Mammary epithelial cell (primary cell): Measurements from ENCODE around the gene TTC7B.

Experiments used
- CTCF ChIP-seq, 2 donors: IDR thresholded peaks in 1 of 2; conservative IDR thresholded peaks in 1 of 2; 2 replicates each; pipeline ENCODE4 v1.5.1; 2011 to 2012; ENCODE audit warnings: inconsistent platforms in 2 of 2, low read length in 2 of 2, mild to moderate bottlenecking in 2 of 2, control low read depth in 1 of 2, low read depth in 1 of 2; ENCODE audit not compliant: insufficient read depth in 1 of 2; ENCODE audit errors: extremely low read depth in 1 of 2
- EZH2 ChIP-seq: IDR thresholded peaks from 2 replicates; pipeline ENCODE4 v1.6.1; 2012; ENCODE audit warnings: low read length, inconsistent platforms, borderline replicate concordance

DNA sequence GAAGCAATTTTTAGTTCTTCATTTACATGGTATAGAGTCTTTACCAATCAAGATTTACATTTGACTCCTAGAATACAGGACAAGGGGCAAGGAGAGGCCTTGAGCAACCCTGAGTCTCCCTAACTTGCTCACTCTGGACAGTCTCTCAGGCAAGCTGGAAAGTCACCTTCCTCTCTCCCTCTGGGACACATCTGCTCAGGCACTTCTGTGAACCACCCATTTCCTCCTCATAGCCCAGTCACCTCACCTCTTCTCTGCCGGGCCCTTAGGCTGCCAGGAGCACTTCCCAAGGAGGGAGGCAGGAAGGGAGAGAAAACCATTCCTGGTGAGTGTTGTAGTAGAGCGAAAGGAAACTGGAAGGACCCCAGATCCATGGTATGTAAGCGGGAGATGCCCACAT is 202.8 kb downstream of the TTC7B start:
- TF ChIP-seq CTCF (conservative IDR thresholded peaks at IDR 0.05 in 1 of 2, IDR thresholded peaks at IDR 0.05 in 1 of 2; ENCODE audit: extremely low read depth in 1 of 2, insufficient read depth in 1 of 2, low read depth in 1 of 2, low read length in 2 of 2) = no peak
- no peak for TF ChIP-seq EZH2
